GM12865 (cell line): ENCODE measurements around the gene CFAP100.

ENCODE experiments used
- DNase-seq: peaks from one replicate; pipeline ENCODE4 v3.0.0; 2010; ENCODE audit warnings: low read depth
- H3K4me3 ChIP-seq: 2 replicates; pipeline ENCODE4 v1.5.1; 2011; ENCODE audit warnings: mild to moderate bottlenecking, low read depth, low read length, control low read depth
- TF ChIP-seq, protein P1 (sequence below): IDR thresholded peaks from 2 replicates; pipeline ENCODE4 v1.5.1; 2011; ENCODE audit warnings: low read length, control low read depth, low read depth, inconsistent platforms; ENCODE audit not compliant: insufficient read depth; ENCODE audit errors: missing control alignments

The CFAP100 gene

DNA sequence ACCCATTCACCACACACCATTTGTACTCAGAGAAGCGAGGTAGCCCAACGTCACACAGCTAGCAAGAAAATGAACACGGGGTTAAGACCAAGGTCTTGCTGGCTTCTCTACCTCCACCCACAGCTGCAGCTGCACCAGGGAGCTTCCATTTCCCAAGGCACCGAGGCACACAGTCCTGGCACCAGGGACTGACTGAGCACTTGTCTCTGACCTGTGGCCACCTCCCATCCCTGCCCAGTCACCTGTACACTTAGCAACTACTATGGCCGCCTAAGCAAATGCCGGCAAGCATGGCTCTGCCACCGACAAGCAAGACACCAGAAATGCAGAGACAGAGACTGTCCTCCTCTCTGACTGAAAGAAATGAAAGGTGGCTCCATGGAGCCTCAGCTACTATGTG is 65.7 kb downstream of the CFAP100 start:
- H3K4me3 ChIP-seq: no peak overlapping the region
- TF ChIP-seq, protein P1, sequence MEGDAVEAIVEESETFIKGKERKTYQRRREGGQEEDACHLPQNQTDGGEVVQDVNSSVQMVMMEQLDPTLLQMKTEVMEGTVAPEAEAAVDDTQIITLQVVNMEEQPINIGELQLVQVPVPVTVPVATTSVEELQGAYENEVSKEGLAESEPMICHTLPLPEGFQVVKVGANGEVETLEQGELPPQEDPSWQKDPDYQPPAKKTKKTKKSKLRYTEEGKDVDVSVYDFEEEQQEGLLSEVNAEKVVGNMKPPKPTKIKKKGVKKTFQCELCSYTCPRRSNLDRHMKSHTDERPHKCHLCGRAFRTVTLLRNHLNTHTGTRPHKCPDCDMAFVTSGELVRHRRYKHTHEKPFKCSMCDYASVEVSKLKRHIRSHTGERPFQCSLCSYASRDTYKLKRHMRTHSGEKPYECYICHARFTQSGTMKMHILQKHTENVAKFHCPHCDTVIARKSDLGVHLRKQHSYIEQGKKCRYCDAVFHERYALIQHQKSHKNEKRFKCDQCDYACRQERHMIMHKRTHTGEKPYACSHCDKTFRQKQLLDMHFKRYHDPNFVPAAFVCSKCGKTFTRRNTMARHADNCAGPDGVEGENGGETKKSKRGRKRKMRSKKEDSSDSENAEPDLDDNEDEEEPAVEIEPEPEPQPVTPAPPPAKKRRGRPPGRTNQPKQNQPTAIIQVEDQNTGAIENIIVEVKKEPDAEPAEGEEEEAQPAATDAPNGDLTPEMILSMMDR: no peak
- no peak for DNase-seq

DNA sequence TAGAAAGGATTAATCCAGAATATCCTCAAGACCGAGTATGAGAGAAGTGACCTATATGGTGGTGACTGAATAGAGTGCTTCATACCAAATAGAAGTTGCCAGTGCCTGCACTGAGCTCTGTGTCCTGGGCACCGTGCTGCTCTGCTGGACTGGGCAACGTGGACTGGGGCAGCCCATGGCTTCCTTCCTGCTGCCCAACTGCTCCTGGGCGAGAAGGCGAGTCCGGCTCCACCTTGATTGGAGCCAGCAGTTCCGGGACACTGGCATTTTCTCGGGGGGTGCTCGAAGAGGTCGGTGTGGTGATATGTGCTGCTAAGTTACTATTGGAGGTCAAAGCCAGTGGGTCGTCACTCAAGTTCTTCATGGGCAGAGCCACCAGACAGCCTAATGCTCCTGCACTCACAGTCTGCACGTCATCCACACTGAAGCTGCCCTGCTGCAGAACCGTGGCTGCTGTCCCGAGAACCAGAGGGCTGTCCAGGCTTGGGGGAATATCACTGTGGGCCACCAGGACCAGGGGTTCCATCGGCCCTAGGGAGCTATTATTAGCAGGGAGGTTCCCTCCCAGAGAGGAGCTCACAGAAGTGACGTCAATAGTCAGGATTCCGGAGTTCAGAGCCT is 66.9 kb downstream of the CFAP100 start:
- TF ChIP-seq, protein P1: no peak
- no peak for DNase-seq
- H3K4me3 ChIP-seq: no peak overlapping the region

DNA sequence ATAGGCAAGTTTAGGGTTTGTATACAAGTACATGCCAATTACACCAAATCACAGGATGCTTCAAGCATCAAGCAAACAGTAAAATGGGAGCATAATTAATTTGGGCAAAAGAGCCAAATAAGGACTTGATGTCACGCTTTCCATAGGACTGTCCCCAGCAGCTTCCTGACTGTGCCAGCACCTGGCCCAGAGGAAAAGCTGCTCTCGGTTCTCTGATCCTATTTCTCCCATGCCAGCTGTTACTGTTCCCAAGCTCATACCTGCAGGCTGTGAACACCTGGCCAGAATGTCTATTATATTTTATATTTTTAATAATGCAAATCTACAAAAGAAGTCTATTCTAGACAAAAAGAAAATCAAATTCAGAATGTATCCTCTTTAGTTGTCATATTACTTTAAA is 68.8 kb downstream of the CFAP100 start:
- TF ChIP-seq, protein P1: no peak
- no peak overlapping the region for H3K4me3 ChIP-seq
- no peak for DNase-seq

DNA sequence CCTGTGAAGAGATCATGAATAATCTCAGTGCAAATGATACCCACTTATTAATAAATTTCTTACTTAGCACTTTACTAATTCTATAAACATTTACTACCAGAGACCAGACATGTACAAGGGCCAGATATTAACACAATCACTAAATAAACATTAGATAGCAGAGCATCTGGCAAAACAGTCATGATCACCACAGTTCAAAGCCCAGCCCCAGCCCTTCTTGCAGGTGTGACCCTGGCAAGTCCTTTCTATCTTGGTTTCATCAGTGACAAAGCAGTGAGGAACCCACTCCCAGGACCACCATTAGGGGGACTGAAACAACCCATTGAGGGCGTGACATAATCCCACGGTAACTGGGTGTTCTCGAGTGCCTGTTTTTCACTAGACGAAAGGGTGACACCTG is 69.4 kb downstream of the CFAP100 start:
- DNase-seq: no peak
- TF ChIP-seq, protein P1: no peak
- H3K4me3 ChIP-seq: no peak overlapping the region

DNA sequence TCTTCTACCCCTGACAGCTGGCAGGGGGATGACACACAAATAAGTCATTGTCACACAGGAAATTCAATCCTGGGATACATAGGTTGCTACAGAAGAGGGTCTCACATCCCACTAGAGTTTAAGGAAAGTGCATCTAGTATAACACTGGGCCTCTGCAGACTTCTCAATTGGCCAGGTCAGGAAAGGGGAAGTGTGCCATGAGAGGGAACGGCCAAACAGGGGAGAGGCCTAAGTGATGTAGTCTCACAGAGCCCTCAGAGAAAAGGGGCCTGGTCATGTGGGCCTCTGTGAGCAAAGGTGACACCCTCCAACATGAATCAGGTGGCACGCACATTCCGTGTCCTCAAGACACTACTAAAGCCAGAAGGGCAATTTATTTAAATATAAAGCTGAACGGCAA is 69.8 kb downstream of the CFAP100 start:
- DNase-seq: no peak
- no peak overlapping the region for H3K4me3 ChIP-seq
- TF ChIP-seq, protein P1: no peak

DNA sequence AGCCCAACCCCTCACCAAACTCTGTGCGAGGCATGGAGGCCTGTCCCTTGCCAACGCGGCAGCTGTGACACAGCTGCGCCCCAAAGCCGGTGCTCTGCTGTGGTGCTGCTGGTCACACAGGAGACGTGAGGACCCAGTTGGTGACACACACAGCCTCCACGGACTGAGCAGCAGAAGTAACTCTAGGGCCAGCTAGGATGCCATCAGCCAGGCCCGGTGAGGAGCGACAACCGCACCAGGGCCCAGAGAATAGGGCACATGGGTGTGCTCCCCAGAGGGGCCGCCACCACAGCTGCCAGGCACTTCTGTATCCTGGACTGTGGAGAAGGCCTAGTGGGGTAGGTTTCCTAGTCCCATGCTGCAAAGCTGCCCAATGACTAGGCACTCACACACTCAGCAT is 70.3 kb downstream of the CFAP100 start:
- no peak for DNase-seq
- TF ChIP-seq, protein P1: no peak
- no peak overlapping the region for H3K4me3 ChIP-seq

DNA sequence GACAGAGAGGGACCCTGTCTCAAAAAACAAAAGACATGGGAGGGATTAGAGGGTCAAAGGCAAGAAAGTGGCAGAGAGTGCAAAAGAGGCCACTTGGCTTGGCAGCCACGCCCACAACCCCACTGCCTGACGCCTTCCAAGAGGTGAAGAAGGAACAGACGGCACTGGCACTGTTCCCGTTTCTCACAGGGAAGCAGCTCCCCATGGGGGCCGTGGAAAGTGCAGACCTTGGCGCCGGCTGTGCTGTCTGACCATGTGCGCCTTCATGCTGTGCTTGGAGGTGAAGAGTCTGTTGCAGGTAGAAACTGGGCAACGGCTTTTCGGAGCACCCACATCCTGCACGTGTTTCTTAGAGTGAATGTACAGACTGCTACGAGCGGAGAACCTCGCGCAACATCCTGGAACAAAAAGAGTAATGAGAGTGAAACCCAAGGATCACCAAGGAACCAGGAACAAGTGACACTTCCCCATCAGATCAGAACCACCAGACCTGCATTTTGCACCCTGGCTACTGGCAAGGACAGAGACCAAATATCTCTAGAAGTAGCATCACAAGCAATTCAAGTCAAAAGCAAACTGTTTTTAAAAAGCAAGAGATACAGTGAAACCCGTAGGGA is 71.3 kb downstream of the CFAP100 start:
- DNase-seq: no peak
- TF ChIP-seq, protein P1: no peak
- no peak overlapping the region for H3K4me3 ChIP-seq
